ENCODE measurements around the gene NRG3.

- TF ChIP-seq, protein P1, sequence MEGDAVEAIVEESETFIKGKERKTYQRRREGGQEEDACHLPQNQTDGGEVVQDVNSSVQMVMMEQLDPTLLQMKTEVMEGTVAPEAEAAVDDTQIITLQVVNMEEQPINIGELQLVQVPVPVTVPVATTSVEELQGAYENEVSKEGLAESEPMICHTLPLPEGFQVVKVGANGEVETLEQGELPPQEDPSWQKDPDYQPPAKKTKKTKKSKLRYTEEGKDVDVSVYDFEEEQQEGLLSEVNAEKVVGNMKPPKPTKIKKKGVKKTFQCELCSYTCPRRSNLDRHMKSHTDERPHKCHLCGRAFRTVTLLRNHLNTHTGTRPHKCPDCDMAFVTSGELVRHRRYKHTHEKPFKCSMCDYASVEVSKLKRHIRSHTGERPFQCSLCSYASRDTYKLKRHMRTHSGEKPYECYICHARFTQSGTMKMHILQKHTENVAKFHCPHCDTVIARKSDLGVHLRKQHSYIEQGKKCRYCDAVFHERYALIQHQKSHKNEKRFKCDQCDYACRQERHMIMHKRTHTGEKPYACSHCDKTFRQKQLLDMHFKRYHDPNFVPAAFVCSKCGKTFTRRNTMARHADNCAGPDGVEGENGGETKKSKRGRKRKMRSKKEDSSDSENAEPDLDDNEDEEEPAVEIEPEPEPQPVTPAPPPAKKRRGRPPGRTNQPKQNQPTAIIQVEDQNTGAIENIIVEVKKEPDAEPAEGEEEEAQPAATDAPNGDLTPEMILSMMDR (IDR thresholded peaks at IDR 0.05): no peak
- TF ChIP-seq POLR2A (IDR thresholded peaks at IDR 0.05): no peak
Measured at GRCh38 chr10:81873231-81873931, 1.6 kb upstream of the NRG3 start.

Measured in testis (tissue), 2 donors.